Activated CD8-positive, alpha-beta T cell treated with anti-CD3 and anti-CD28 coated beads, Interleukin-2, amount 10 ng/mL, durations not matched to agents 7 days and 5 days (primary cell): ENCODE measurements around the gene CIT. TPM values are rescaled to one million over a fixed set of nuclear protein-coding genes. Genes with fewer than 3 reads are reported as not detected.
"Not testable (repeated sequence)": the region's sequence is repeated elsewhere in the genome, so short reads cannot be mapped to it uniquely, and the experiment has no call there.

Experiments used
- ATAC-seq: fragments of 150-1000 bp; cut with Tn5 transposase; one replicate; pipeline ENCODE4 v1.10.0; 2021; ENCODE audit warnings: moderate library complexity
- CTCF ChIA-PET: fragments of 350-600 bp; sonication (Branson Sonifier 250); formaldehyde crosslinking; loops from one replicate; lab custom pipeline; 2021; ENCODE audit warnings: antibody characterized with exemption; lab: Charles Lee
- POLR2A ChIA-PET: fragments of 350-600 bp; sonication (Branson Sonifier 250); formaldehyde crosslinking; loops from one replicate; lab custom pipeline; 2021; ENCODE audit warnings: antibody characterized with exemption; lab: Charles Lee
- DNase-seq: peaks from one replicate; pipeline ENCODE4 v3.0.0-alpha.2; 2020
- H3K27ac Mint-ChIP-seq: one replicate; pipeline ENCODE4 v1.8.0; 2021; ENCODE audit warnings: mild to moderate bottlenecking, mixed read lengths
- H3K27me3 Mint-ChIP-seq: one replicate; pipeline ENCODE4 v1.8.0; 2021; ENCODE audit warnings: low read depth, mixed read lengths
- H3K36me3 Mint-ChIP-seq: one replicate; pipeline ENCODE4 v1.8.0; 2021; ENCODE audit warnings: low read depth, mixed read lengths
- H3K4me1 Mint-ChIP-seq: one replicate; pipeline ENCODE4 v1.8.0; 2021; ENCODE audit warnings: low read depth, mixed read lengths
- H3K4me3 Mint-ChIP-seq: one replicate; pipeline ENCODE4 v1.8.0; 2021; ENCODE audit warnings: mild to moderate bottlenecking, mixed read lengths
- H3K9me3 Mint-ChIP-seq: one replicate; pipeline ENCODE4 v1.8.0; 2022; ENCODE audit warnings: mixed read lengths; ENCODE audit not compliant: insufficient read depth
- total RNA-seq, 2 experiments: library from RNA; stranded (reverse); gene quantifications; one replicate each; pipeline ENCODE4 v1.2.3, GENCODE V29; 2021

CIT gene
- total RNA-seq, 2 experiments from 2014 or later: 111 to 115 TPM

- Mint-ChIP-seq H3K4me3 (no peak overlapping the region), H3K36me3 (no peaks in the 10 kb centered on the region), H3K4me1 (no peaks in the 10 kb centered on the region), H3K9me3 (no peaks in the 10 kb centered on the region), H3K27ac (no peak overlapping the region), H3K27me3 (peaks cover 11% of the 10 kb centered on the region)
- ATAC-seq (no peak), DNase-seq (no peak)
- POLR2A ChIA-PET: no interaction called here
- CTCF ChIA-PET: no interaction called here
These were observed 17.8 kb upstream of the CIT start for GRCh38 chr12:119894916-119895315.

- peaks cover 11% of the 10 kb centered on the region for H3K27me3 Mint-ChIP-seq
- H3K9me3 Mint-ChIP-seq, ATAC-seq, H3K4me1 Mint-ChIP-seq, H3K27ac Mint-ChIP-seq, CTCF ChIA-PET, H3K36me3 Mint-ChIP-seq, H3K4me3 Mint-ChIP-seq, DNase-seq, POLR2A ChIA-PET: not testable (repeated sequence)
These were observed 15.5 kb upstream of the CIT start for GRCh38 chr12:119892611-119893010.

GRCh38 chr12:119885549-119885948 is 8.4 kb upstream of the CIT start:
- no peaks in the 10 kb centered on the region for H3K9me3 Mint-ChIP-seq
- H3K36me3 Mint-ChIP-seq: no peaks in the 10 kb centered on the region
- ATAC-seq (no peak), DNase-seq (no peak)
- CTCF ChIA-PET: no interaction called here
- H3K4me1 Mint-ChIP-seq: no peaks in the 10 kb centered on the region
- H3K4me3 Mint-ChIP-seq: no peak overlapping the region
- H3K27ac Mint-ChIP-seq: no peak overlapping the region
- POLR2A ChIA-PET: no interaction called here
- peaks cover 30% of the 10 kb centered on the region for H3K27me3 Mint-ChIP-seq

- H3K36me3 Mint-ChIP-seq, H3K4me1 Mint-ChIP-seq, ATAC-seq, H3K9me3 Mint-ChIP-seq, POLR2A ChIA-PET, DNase-seq, H3K27ac Mint-ChIP-seq, H3K4me3 Mint-ChIP-seq, CTCF ChIA-PET: not testable (repeated sequence)
- peaks cover 35% of the 10 kb centered on the region for H3K27me3 Mint-ChIP-seq
These were observed 6.7 kb upstream of the CIT start for GRCh38 chr12:119883791-119884190.

GRCh38 chr12:119883237-119883636 is 6.1 kb upstream of the CIT start:
- H3K27ac Mint-ChIP-seq: no peak overlapping the region
- H3K4me1 Mint-ChIP-seq: peaks cover 2% of the 10 kb centered on the region
- DNase-seq: no peak
- ATAC-seq: no peak
- CTCF ChIA-PET: no interaction called here
- no peaks in the 10 kb centered on the region for H3K9me3 Mint-ChIP-seq
- POLR2A ChIA-PET: no interaction called here
- no peak overlapping the region for H3K4me3 Mint-ChIP-seq
- no peaks in the 10 kb centered on the region for H3K36me3 Mint-ChIP-seq
- peaks cover 35% of the 10 kb centered on the region for H3K27me3 Mint-ChIP-seq

- Mint-ChIP-seq H3K36me3 (peaks cover 21% of the 10 kb centered on the region), H3K27ac (peak overlapping the region; percentile 71), H3K9me3 (no peaks in the 10 kb centered on the region), H3K4me3 (peak overlapping the region; percentile 92), H3K4me1 (peaks cover 22% of the 10 kb centered on the region), H3K27me3 (peaks cover 20% of the 10 kb centered on the region)
- POLR2A ChIA-PET: interaction anchor here (2.6 kb wide), 1 partner anchor 10 kb away, joined by 7 read pairs; no protein-coding TSS in a partner anchor
- DNase-seq (no peak), ATAC-seq (no peak)
- CTCF ChIA-PET: no interaction called here
These were observed 474 bp upstream of the CIT start for GRCh38 chr12:119877639-119877948.

- Mint-ChIP-seq H3K4me1 (peaks cover 9% of the 10 kb centered on the region), H3K27ac (no peak overlapping the region), H3K27me3 (no peaks in the 10 kb centered on the region), H3K4me3 (no peak overlapping the region), H3K9me3 (no peaks in the 10 kb centered on the region), H3K36me3 (peaks cover 63% of the 10 kb centered on the region)
- ChIA-PET POLR2A (interaction anchor here (0.6 kb wide), 1 partner anchor 110 kb away, joined by 3 read pairs; no protein-coding TSS in a partner anchor), CTCF (no interaction called here)
- DNase-seq: no peak
- no peak for ATAC-seq
These were observed 6.7 kb downstream of the CIT start for GRCh38 chr12:119870457-119870856.

- Mint-ChIP-seq H3K4me3 (no peak overlapping the region), H3K27me3 (no peaks in the 10 kb centered on the region), H3K9me3 (no peaks in the 10 kb centered on the region), H3K27ac (no peak overlapping the region), H3K36me3 (peaks cover 62% of the 10 kb centered on the region), H3K4me1 (peaks cover 2% of the 10 kb centered on the region)
- POLR2A ChIA-PET: no interaction called here
- CTCF ChIA-PET: no interaction called here
- ATAC-seq (no peak), DNase-seq (no peak)
These were observed 7.4 kb downstream of the CIT start for GRCh38 chr12:119869720-119870119.

- Mint-ChIP-seq H3K36me3 (peaks cover 68% of the 10 kb centered on the region), H3K27me3 (no peaks in the 10 kb centered on the region), H3K9me3 (no peaks in the 10 kb centered on the region), H3K27ac (no peak overlapping the region), H3K4me1 (peaks cover 2% of the 10 kb centered on the region), H3K4me3 (no peak overlapping the region)
- ChIA-PET CTCF (no interaction called here), POLR2A (interaction anchor here (2.0 kb wide), 1 partner anchor 8 kb away, joined by 7 read pairs; the partner anchor contains the start of gene CIT)
- ATAC-seq: no peak
- DNase-seq: no peak
These were observed 8.1 kb downstream of the CIT start for GRCh38 chr12:119868992-119869391.

GRCh38 chr12:119864591-119864990 is 12.5 kb downstream of the CIT start:
- Mint-ChIP-seq H3K9me3 (no peaks in the 10 kb centered on the region), H3K4me1 (no peaks in the 10 kb centered on the region), H3K27me3 (no peaks in the 10 kb centered on the region), H3K4me3 (no peak overlapping the region), H3K36me3 (peaks cover 63% of the 10 kb centered on the region), H3K27ac (no peak overlapping the region)
- ChIA-PET POLR2A (no interaction called here), CTCF (no interaction called here)
- no peak for ATAC-seq
- DNase-seq: no peak

- H3K27ac Mint-ChIP-seq: no peak overlapping the region
- H3K36me3 Mint-ChIP-seq: peaks cover 57% of the 10 kb centered on the region
- no peaks in the 10 kb centered on the region for H3K9me3 Mint-ChIP-seq
- H3K27me3 Mint-ChIP-seq: no peaks in the 10 kb centered on the region
- DNase-seq (no peak), ATAC-seq (no peak)
- POLR2A ChIA-PET: no interaction called here
- peaks cover 11% of the 10 kb centered on the region for H3K4me1 Mint-ChIP-seq
- H3K4me3 Mint-ChIP-seq: no peak overlapping the region
- CTCF ChIA-PET: no interaction called here
These were observed 17.9 kb downstream of the CIT start for GRCh38 chr12:119859241-119859640.

GRCh38 chr12:119857041-119857591 is 20.0 kb downstream of the CIT start:
- Mint-ChIP-seq H3K27me3 (no peaks in the 10 kb centered on the region), H3K9me3 (no peaks in the 10 kb centered on the region), H3K36me3 (peaks cover 49% of the 10 kb centered on the region), H3K4me3 (no peak overlapping the region), H3K4me1 (peaks cover 11% of the 10 kb centered on the region), H3K27ac (no peak overlapping the region)
- DNase-seq: no peak
- ChIA-PET CTCF (no interaction called here), POLR2A (no interaction called here)
- no peak for ATAC-seq

GRCh38 chr12:119850330-119850729 is 26.8 kb downstream of the CIT start:
- Mint-ChIP-seq H3K4me3 (no peak overlapping the region), H3K9me3 (no peaks in the 10 kb centered on the region), H3K27me3 (no peaks in the 10 kb centered on the region), H3K4me1 (no peaks in the 10 kb centered on the region), H3K36me3 (peaks cover 41% of the 10 kb centered on the region), H3K27ac (no peak overlapping the region)
- ATAC-seq: no peak
- no peak for DNase-seq
- POLR2A ChIA-PET: no interaction called here
- CTCF ChIA-PET: no interaction called here
